NCI-H69 (cell line): ENCODE data around the gene TBRG1.
"Not testable (repeated sequence)": the region's sequence is repeated elsewhere in the genome, so short reads cannot be mapped to it uniquely, and the experiment has no call there.

ENCODE experiments used
- DNase-seq: peaks from one replicate; lab custom pipeline; 2025; lab: John Stamatoyannopoulos, UW

Gene TBRG1

DNA sequence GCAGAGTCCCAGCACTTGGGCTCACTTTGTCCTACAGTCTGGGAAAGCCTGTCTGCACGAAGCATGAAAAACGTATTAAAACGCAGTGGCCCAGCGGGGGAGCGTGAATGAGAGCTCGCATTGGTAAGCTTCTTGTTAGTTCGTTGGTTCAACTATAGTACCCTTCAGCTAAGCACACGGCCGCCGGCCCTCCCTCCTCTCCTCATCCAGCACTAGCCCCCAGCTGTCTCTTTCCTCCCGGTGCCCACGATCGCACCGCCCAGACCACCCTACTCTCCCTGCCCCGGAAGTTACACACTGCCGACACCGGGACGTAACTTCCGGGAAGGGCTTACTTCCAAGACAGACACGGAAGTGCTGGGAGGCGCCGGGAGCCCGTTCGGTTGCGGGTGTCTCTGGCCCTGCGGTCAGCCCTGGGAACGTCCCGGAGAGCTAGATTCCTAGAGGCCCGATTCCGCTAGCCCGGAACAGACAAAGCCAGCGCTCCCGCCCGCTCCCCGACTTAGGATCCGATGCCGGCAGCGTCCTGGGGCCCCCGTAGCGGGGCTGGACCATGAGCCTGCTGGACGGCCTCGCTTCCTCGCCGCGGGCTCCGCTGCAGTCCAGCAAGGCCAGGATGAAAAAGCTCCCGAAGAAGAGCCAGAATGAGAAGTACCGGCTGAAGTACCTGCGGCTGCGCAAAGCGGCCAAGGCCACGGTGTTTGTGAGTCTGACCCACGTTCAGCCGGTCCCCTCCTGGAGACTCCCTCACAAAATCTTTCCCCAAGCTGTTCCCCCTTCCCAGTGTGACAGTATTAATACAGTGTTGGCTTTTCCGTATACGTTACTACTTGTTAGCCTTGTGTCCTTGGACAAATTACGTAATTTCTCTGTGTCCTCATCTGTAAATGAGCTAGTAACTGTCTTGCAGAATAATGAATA is at the start of gene TBRG1:
TSS of gene TBRG1 (plus strand) at position 334 of the 921 bp plus-strand sequence. CDS start at position 554, 220 bp downstream.
- peak; percentile 95 for DNase-seq

DNA sequence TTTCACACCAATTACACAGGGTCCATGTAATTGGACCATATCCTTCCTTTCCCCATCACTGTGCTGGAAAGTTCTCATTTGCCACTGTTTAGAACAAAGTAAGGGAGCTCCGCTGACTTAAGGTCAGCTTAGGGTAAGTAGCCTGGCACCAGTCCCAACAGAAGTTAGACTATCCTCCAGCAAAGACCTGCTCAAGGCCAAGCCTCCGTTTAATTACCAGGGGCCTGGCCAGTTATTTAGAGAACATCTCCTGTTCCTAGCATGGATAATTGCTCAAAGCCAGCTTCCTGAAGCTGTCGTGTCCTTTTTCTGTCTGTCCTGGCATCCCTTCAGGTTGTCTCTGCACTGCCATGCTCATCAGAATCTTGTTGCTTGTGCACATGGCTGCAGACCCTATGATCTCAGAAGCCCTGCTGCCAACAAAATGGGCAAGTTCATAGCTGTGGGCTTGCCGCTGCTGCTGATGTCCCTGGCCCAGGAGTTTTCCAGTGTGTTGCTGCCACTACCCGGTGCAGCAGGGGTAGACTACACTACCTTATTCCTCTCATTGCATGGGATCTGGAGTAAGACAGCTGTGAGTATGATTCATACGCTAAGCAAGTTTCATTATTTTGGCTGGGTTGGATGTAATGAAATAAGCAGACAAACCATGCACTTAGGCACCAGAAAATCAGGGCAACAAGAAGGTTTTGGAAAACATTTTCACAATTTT is 44.8 kb upstream of the TBRG1 start:
- DNase-seq, result no peak

- no peak for DNase-seq
Measured at GRCh38 chr11:124578761-124579160, 43.9 kb upstream of the TBRG1 start.

DNA sequence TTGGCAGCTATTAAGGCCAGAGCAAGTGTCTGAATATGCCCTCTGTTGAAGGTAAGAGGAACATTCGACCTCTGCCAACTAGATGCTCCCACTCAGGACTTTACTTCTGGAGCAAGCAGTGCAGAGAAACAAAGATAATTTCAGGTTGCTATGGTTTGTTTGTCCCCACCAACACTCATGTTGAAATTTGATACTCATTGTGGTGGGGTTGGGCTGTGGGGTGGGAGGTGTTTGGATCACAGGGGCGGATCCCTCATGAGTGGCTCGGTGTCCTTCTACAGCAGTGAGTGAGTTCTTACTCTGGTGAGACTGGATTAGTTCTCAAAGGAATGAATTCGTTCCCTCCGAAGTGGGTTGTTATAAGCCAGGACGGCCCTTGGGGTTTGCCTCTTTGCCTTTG is 40.8 kb upstream of the TBRG1 start:
- DNase-seq, result peak; percentile 14

- peak; percentile 81 for DNase-seq
Measured at GRCh38 chr11:124582565-124582964, 40.1 kb upstream of the TBRG1 start.

DNA sequence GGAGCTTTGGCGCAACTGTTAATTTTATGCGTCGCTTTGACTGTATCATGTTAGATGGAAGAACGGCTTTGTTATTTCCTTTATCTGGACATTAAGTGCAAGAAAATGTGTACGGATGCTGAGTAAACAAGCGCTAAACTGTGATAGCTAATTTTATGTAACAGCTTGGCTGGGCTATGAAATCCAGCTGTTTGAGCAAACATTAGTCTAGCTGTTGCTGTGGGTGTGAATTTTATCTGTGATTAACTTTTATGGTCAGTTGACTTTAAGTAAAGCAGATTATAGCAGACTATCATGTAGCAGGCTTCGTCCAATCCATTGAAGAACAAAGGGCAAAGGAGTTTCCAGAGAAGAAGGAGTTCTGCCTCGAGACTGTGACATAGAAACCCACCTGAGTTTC is 38.9 kb upstream of the TBRG1 start:
- peak; percentile 92 for DNase-seq

- no peak for DNase-seq
Measured at GRCh38 chr11:124584681-124585372, 37.8 kb upstream of the TBRG1 start.

- peak; percentile 68 for DNase-seq
Measured at GRCh38 chr11:124586238-124586860, 36.3 kb upstream of the TBRG1 start.

GRCh38 chr11:124591430-124591829 is 31.2 kb upstream of the TBRG1 start:
- DNase-seq, result no peak

GRCh38 chr11:124592627-124593026 is 30.0 kb upstream of the TBRG1 start:
- no peak for DNase-seq

DNA sequence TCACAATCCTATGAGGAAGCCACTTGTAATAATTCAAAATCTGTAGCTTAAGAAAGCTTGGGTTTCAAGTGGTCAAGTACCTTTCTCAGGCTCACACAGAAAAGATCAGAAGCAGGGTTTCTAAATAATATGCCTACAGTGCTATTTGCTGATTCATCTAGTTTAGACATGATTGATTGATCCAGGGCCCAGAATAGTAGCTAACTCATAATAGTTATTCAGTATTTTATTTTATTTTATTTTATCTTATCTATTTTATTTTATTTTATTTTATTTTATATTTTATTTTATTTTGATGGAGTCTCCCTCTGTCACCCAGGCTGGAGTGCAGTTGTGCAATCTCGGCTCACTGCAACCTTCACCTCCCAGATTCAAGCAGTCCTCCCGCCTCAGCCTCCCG is 27.4 kb upstream of the TBRG1 start:
- no peak for DNase-seq

DNA sequence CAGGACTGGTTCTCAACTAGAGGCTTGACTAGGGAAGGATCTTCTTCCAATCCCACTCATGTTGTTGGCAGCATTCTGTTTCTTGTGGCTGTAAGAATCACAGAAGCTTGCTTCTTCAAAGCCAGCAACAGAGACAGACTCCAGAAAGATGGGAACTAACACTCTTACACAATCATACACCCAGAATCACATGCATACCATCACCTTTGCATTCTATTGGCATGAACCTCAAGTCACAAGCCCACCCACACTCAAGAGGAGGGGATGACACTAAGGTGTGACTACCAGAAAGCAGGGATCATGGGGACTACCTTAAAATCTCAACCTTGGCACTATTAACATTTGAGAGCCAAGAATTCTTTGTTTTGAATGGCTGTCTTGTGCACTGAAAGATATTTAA is 25.0 kb upstream of the TBRG1 start:
- no peak for DNase-seq

DNA sequence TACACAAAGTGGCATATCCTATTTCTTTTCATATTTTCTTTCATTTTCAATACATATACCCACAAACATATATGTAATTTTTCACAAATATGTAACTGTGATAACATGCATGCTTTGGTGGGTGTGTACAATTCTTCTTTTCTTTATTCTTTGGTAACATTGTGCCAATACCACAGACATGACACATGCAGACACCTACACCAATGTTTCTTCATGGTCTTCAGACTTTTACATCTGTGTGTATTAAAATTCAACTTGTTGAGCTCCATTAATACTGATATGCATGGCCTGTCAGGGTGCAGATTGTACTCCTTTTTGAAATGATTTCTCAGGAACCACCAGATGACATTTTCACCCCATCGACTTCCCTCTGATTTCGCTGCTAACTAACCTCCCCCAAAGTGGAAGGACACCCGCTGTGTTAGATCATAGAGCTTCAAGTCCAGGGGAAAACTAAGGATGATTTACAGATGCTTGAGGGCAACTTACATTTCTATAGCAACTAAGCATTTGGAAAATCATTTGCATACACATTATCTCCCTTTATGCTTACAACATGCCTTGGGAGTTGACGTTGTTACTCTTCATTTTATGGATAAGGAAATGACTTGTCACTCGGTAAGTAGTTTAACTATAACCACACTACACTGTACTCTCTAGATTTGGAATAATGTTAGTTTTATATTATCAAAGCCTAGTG is 21.9 kb upstream of the TBRG1 start:
- DNase-seq, result peak; percentile 27

DNA sequence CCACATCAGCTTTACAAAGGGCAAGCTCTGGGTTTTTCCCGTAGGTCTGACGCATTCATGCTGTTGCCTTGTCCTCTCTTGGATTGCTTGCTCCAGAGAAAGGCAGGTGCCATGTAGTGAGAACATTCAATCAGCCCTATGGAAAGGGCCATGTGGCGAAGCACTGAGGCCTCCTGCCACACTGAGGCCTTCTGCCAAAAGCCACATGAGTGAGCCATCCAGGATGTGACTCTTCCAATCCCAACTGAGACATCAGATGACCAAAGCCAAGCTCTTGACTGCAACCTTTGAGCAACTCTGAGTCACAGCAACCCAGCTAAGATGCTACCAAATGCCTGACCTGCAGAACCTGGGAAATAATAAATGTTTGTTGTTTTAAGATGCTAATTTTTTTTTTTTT is 20.5 kb upstream of the TBRG1 start:
- DNase-seq, result no peak

DNA sequence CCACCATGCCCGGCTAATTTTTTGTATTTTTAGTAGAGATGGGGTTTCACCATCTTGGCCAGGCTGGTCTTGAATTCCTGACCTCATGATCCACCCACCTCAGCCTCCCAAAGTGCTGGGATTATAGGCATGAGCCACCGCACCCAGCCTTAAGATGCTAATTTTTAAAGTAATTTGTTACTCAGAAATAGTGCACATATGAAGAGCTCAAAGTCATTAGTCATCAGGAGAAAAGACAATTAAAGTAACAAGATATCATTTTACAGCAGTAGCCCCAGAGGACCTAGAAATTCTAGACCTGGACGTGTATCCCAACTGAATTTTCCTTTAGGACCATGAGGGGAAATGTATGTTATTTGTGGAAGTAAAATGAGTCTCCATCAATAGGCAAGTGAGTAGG is 19.9 kb upstream of the TBRG1 start:
- not testable (repeated sequence) for DNase-seq

DNA sequence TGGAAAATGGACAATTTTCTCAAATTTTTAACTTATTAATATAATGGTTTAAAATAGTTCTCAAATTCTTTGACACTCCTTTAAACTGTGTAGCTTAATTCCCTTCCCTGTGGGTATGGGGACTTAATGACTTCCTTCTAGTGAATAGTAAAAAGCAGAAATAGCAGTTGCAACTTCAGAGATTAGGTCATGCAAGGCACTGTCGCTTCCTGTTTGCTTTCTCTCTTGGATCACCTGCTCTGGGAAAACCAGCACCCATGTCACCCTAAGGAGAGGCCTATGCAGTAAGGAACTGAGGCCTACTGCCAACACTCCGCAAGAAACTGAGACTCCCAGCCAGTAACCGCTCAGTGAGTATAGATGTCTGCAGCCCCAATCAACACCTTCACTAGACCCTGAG is 16.9 kb upstream of the TBRG1 start:
- peak; percentile 18 for DNase-seq

DNA sequence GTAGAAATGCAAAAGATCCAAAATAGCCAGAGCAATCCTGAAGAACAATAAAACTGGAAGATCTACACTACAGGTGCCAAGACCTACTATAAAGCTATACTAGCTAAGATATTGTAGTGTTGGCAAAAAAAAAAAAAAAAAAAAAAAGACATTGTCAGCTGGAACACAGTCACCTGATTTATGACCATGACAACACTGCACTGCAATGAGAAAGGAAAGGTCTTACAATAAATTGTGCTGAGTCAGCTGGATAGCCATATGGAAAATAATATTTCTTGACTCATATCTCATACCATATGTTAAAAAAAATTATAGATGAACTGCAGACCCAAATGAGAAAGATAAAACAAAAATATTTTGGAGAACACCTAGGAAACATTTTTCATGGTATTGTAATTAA is 14.5 kb upstream of the TBRG1 start:
- DNase-seq, result no peak

- no peak for DNase-seq
Measured at GRCh38 chr11:124610295-124610694, 12.4 kb upstream of the TBRG1 start.

DNA sequence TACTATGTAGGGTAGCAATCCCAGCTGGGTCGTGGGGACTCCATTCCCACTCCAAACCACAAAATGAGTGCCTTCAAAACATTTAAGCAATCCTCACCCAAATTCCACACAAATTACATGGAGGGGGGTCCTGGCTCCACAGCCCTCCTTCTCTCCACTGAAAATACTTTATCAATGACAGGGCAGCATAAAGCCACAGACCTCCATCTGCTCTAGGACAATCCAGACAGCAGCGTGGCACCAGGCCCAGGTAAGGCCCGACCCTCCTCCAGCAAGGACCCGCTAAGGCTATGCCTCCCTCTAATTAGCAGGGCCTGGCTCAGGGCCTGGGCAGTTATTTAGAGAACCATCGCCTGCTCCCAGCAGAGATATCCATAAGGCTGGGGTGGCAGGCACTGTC is 11.6 kb upstream of the TBRG1 start, which contains the start of gene PANX3:
TSS of gene PANX3 (plus strand) at position 365 of the 400 bp plus-strand sequence. CDS start 129 bp downstream, outside the sequence.
- peak; percentile 21 for DNase-seq

DNA sequence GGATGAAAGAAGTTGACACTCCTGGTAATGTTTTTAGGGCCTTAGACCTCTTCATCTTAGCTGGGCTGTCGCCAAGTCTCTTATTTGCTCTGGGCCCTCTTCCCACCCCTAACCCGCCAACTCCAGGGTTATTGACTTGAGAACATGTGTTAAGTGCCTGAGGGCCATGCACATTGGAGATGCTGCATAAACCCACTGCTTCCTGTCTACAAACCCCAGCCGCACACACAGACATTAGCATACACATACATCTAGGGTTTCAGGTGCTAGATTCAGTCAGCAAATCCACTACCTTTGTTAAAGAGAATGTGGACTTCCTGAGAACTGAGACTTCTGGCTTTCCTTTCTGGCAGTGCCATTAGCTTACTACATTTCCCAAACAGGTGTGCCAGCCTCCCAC is 10.6 kb upstream of the TBRG1 start:
- peak; percentile 76 for DNase-seq

DNA sequence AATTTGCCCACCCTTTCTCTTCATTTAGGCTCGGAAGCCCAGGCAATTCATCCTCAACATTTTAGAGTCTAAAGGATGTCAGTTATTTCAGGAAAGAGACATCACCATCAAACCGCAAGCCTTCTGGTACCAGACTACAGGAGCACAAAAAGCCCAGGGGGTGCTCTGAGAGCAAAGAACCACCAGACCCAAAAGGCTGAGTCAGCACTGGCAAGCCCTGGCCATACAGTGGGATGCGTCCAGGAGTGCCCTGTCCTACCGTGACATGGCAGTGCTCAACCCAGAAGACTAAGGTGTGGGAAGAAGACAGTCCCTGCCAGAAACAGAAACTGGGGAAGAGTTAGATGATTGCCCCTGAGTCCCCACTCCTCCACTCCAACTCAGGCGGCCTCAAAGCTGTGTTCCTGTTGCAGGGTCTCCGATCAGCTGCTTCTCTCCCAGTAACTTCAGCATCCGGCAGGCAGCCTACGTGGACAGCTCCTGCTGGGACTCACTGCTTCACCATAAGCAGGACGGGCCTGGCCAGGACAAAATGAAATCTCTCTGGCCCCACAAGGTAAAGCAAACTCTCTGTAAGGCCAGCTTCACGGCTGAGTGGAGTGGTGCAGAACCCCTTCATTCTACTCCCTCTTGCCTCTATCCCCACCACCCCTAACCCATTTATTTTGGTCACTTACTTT is 10.0 kb upstream of the TBRG1 start:
- no peak for DNase-seq
